HG03457 (cell line): Measurements from ENCODE around the gene GUSB.
"Not testable (repeated sequence)": the region's sequence is repeated elsewhere in the genome, so short reads cannot be mapped to it uniquely, and the experiment has no call there.

Experiments
- ATAC-seq: cut with Tn5 transposase; IDR thresholded peaks from one replicate; pipeline ENCODE4 v1.9.1; 2021; ENCODE audit warnings: moderate number of reproducible peaks; ENCODE audit not compliant: unreplicated experiment

Gene GUSB

DNA sequence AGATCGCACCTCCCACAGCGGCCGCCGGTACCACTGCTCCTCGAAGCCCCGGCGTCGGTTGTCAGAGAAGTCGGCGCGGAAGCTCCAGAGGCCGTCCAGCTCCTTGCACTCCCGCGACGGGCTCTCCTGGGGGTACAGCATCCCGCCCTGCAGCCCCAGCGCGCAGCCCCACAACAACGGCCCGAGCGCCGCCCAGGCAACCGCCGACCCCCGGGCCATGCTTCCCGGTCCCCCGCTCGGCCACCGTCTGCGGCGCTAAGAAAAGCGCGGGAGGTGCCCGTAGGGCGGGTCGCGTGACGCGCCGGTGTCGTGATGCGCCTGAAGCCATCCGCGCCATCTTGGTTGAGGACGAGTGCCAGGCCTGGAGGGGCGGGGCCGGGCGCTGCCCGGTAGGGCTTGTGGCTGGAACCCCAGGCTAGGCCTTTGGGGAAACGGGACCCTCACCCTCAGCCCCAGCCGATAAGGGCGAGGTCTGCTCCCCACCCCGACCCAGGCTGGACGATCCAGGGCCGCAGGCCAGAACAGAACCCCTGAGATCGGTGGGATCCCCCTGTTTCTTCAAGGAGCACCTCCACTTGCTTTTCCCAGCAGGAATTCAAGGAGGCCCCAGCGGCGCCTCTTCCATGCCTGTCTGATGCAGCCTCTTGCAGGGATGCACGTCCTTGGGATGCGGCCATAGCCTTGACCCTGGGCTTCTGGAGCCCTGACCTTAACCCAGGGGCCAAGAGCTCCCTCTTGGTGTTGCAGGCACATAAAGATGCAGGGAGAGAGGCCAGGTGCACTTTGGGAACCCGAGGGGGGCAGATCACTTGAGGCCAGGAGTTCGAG is at the start of gene GUSB:
GUSB (minus strand) TSS at position 249 of the 828 bp plus-strand sequence; CDS start at position 219, 30 bp downstream.
- ATAC-seq: peak; percentile 64

DNA sequence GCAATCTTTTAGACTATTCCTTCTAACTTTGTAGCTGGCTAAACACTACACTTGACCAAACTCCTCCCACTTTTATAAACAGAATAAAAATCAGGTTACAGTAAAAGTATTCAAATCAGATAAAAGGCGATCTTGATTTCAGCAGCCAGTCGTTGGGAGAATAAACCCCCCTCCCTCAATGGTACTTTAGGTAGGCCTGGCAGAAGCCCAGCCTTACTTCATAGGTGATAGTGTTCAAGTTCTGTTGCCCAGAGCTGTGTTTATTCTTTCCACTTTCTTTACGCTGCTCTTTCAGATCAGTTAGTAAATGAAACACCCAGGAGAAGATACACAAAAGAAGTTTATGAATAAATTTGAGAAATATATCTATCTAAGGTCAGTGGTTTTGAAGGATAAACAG is 46.3 kb upstream of the GUSB start:
- ATAC-seq: not testable (repeated sequence)

DNA sequence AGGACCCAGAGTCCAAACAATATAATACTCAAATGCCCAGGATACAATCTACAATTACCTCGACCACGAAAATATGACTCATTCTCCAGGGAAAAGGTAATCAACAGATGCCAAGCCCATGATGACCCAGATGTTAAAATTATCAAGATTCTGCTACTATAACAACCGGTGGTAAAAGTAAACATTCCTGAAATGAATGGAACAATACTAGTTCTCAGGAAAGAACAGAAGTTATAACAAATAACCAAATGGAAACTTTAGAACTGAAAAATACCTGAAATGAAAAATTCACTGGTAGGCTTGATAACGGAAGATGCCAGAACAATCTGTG is 34.1 kb upstream of the GUSB start:
- ATAC-seq: no peak

- ATAC-seq: no peak
Measured at GRCh38 chr7:66015440-66016130, 33.6 kb upstream of the GUSB start.

DNA sequence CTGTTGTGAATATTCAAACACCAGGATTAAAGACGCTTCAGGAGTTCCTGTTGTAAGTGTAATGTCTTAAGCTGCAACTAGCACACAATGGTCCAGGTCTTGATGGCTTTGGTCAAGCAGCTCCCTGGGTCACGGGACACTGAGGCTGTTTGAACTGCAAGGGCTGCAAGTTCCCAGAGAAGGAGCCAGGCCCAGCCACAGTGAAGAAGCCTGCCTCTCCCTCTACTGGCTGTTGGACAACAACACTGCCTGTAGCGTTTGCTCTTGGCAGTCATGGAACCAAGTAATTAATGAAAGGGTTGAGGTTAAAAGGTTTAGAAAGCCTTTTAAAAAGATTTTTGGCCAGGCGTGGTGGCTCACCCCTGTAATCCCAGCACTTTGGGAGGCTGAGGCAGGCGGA is 31.9 kb upstream of the GUSB start:
- no peak for ATAC-seq

DNA sequence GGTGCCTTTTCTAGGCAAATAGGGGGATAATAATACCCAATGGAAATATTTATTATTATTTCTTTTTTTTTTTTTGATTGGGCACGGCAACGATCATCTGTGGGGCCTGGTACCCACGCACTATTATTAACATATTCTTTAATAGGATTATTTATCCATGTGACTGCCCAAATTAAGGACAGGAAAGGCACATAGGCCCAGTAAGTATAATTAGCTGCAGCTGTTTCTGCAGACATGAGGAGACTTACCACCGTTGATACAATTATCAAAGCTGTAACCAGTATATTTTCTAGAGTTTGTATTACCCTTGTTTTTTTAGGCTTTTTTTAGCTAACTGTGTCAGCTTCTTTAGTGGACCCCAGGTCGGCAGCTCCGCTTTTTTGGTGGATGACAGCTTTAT is 25.2 kb upstream of the GUSB start:
- ATAC-seq: no peak

DNA sequence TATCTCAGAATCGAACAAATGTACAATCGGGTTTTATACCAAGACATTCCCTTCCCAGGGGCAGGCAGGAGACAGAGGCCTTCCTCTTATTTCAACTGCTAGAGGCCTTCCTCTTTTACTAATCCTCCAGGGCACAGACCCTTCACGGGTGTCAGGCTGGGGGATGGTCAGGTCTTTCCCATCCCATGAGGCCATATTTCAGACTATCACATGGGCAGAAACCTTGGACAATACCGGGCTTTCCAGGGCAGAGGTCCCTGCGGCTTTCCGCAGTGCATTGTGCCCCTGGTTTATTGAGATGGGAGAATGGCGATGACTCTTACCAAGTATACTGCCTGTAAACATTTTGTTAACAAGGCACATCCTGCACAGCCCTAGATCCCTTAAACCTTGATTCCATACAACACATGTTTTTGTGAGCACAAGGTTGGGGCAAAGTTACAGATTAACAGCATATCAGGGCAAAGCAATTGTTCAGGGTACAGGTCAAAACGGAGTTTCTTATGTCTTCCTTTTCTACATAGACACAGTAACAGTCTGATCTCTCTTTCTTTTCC is 23.2 kb upstream of the GUSB start:
- not testable (repeated sequence) for ATAC-seq

DNA sequence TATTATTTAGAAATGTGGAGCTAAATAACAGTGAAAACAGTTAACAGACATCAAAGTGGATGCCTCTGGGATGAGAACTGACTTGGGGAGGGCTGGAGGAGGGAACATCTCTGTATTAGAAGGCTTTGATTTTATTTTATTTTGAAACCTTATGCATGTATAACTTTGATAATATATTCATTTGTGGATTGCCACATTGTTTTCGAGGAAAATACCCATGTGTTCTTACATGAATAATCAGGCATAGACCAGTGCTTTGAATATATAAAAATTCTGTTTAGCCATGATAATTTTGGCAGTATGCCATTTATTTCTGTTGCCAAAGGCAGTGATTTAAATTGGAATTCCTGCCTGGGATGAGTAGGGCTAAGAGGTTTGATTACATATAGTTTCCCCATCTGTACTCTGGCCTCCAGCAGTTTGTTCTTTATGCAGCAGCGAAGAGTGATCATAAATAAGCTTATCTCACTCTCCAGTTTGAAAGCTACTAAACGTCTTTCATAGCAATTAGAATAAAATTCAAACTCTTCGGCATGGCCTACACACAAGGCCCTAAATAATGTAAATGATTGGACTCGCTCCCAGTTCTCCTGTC is 18.9 kb upstream of the GUSB start:
- not testable (repeated sequence) for ATAC-seq

DNA sequence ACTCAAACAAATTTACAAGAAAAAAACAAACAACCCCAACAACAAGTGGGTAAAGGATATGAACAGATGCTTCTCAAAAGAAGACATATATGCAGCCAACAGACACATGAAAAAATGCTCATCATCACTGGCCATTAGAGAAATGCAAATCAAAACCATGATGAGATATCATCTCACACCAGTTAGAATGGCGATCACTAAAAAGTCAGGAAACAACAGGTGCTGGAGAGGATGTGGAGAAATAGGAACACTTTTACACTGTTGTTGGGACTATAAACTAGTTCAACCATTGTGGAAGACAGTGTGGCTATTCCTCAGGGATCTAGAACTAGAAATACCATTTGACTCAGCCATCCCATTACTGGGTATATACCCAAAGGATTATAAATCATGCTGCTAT is 13.0 kb upstream of the GUSB start:
- ATAC-seq: not testable (repeated sequence)

DNA sequence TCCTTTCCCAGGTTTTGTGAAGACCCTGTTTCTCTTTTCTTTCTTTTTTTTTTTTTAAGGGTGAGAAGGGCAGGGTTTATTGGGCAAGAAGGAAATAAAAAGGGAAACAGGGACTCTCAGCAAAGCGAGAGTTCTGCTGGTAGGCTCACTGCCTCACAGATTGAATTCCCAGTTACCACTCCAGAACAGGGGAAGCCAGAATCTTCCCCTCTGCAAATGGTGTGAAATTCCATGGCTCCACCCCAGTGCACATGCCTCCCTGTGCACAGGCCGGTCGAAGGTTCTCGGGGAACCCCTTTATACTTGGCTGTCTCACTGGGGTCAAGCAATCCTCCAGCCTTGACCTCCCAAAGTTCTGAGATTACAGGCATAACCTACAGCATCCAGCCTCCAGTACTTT is 10.5 kb upstream of the GUSB start:
- no peak for ATAC-seq

DNA sequence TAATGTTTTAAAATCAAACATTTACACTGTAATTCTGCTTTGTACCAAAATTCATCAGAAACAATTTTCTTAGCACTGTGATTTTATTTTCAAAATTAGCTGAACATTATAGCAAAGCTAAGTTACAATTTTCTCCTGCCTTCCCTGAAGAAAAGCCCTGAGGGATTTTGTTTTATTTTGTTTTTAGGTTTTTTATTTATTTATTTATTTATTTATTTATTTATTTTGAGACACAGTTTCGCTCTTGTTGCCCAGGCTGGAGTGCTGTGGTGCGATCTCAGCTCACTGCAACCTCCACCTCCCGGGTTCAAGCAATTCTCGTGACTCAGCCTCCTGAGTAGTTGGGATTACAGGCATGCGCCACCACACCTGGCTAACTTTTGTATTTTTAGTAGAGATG is 9.8 kb upstream of the GUSB start:
- ATAC-seq: not testable (repeated sequence)

DNA sequence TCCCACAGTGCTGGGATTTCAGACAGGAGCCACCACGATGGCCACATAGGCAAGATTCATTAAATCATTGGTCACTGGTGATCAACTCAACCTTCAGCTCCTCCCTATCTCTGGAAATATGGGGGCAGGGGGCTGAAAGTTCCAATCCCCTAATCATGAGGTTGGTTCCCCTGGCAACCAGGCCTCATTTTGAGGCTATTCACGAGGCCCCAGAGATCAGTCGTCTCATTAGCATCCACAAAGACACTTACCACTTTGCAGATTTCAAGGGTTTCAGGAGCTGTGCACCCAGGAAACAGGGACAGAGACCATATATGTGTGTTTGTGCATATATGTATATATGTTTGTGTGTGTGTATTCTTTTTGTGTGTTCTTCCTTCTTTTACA is 7.7 kb upstream of the GUSB start:
- ATAC-seq: no peak

DNA sequence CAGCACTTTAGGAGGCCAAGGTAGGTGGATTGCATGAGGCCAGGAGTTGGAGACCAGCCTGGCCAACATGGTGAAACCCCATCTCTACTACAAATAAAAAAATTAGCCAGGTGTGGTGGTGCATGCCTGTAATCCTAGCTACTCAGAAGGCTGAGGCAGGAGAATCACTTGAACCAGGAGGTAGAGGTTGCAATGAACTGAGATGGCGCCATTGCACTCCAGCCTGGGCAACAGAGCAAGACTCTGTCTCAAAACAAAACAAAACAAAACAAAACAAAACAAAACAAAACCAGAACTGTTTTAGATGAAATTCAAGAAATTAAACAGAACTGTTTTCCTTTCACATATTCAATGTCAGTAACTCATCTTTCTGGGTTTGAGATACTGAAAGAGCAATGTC is 6.5 kb upstream of the GUSB start:
- ATAC-seq: not testable (repeated sequence)

- no peak for ATAC-seq
Measured at GRCh38 chr7:65988084-65988483, 6.1 kb upstream of the GUSB start.

- ATAC-seq: no peak
Measured at GRCh38 chr7:65983965-65984658, 2.1 kb upstream of the GUSB start.

- peak; percentile 79 for ATAC-seq
Measured at GRCh38 chr7:65980478-65981250, 1.3 kb downstream of the GUSB start.

DNA sequence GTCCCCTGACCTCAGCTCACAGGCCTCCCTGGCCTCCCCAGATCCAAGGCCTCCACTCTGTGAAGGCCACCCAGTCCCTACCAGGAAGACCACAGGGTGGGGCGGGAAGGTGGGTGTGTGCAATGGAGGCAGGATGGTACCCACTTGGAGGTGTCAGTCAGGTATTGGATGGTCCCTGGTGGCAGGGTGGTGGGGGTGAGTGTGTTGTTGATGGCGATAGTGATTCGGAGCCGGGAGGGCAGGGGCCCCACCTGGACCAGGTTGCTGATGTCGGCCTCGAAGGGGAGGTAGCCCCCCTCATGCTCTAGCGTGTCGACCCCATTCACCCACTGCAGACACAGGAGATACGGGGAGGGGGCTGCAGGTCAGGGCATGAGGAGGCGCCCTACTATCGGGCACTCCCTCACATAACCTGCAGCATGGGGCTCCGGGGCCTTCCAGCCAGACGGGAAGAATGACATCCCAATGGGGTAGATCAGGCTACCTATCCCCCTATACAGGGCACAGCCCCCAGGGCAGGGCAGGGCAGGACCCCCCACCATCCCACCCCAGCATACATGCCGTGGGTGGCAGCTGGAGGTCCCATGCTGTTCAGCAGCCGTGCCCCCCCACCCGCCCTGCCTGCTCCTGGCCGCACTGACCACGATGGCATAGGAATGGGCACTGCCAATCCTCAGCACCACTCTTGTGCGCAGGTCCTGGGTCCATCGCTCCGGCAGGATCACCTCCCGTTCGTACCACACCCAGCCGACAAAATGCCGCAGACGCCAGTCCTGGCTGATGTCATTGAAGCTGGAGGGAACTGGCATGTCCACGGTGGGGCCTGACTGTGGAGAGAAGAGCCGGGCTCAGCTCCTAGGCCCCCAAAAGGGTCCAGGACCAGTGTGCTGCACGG is 2.2 kb downstream of the GUSB start:
- ATAC-seq: no peak

DNA sequence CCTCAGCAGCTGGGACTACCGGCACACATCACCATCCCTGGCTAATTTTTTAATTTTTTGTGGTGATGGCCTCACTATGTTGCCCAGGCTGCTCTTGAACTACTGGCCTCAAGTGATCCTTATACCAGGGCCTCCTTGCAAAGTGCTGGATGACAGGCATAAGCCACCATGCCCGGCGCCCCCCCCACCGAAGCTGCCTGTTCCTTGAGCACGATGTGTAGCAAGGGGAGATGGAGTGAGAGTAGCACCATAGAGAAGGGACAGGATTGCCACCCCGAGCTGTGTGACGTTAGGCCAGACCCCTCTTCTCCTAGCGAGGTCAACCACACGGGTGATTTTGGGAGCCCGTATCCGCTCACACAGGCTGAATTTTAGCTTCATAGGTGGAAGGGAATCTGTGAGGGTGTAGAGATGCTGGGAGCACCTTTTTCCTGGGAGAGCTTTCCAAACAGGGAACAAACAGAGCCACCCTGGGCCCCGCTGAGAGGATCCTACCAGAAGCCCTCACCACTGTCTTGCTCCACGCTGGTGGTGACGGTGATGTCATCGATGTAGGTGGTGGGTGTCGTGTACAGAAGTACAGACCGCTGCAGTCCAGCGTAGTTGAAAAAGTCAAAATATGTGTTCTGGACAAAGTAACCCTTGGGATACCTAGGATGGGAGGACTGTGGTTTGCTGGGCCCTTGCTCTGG is 3.0 kb downstream of the GUSB start:
- no peak for ATAC-seq

DNA sequence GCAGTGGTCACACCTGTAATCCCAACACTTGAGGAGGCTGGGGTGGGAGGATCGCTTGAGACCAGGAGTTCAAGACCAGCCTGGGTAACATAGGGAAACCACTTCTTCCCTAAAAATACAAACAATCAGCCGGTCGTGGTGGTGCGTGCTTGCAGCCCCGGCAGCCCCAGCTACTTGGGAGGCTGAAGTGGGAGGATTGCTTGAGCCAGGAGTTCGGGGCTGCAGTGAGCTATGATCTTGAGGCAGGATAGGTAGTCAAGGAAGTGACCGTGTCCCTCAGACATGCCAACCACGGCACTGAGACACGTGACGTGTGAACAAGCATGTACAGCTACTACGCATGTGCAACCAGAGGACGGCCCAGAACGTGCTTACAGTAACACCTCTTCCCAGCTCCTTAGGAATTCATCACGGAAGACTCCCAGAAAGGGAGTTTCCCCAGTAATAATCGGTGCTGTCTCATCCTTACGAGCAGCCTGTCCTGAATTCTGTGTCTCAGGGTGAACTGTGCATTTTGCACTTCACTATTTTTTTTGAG is 5.3 kb downstream of the GUSB start:
- no peak for ATAC-seq
